ENCODE data around the gene SLC39A7.

GRCh38 chr6:33166811-33167210, 33.9 kb upstream of the SLC39A7 start:
- TF ChIP-seq CTCF (IDR thresholded peaks at IDR 0.05 in 2 of 3, conservative IDR thresholded peaks at IDR 0.05 in 1 of 3; ENCODE audit: borderline replicate concordance in 1 of 3, insufficient read depth in 1 of 3, low read depth in 2 of 3, low read length in 2 of 3) (no peak), ELF1 (IDR thresholded peaks at IDR 0.05; ENCODE audit: borderline replicate concordance, low read depth) (no peak), TCF7L2 (IDR thresholded peaks at IDR 0.05; ENCODE audit: borderline replicate concordance, extremely low read depth, insufficient read depth, insufficient read length) (no peak), MAX (IDR thresholded peaks at IDR 0.05) (no peak), EZH2 (IDR thresholded peaks at IDR 0.05) (no peak), CBX3 (IDR thresholded peaks at IDR 0.05; ENCODE audit: low read depth) (no peak), EZH2phosphoT487 (IDR thresholded peaks at IDR 0.05; ENCODE audit: borderline replicate concordance) (no peak), RAD21 (IDR thresholded peaks at IDR 0.05; ENCODE audit: low read depth) (no peak), REST (IDR thresholded peaks at IDR 0.05; ENCODE audit: low read depth) (no peak), POLR2A (IDR thresholded peaks at IDR 0.05; ENCODE audit: borderline replicate concordance, extremely low read depth, insufficient read depth, insufficient read length) (no peak), SIN3A (IDR thresholded peaks at IDR 0.05; ENCODE audit: low read depth) (no peak), SP1 (IDR thresholded peaks at IDR 0.05; ENCODE audit: low read depth) (no peak), POLR2AphosphoS5 (IDR thresholded peaks at IDR 0.05; ENCODE audit: low read depth, low read length) (no peak), JUND (IDR thresholded peaks at IDR 0.05) (no peak)
